OCI-LY7 (cell line): ENCODE results near the gene PDE8B. TPM values are rescaled to one million over a fixed set of nuclear protein-coding genes. Genes with fewer than 3 reads are reported as not detected.

Experiments used
- BruUV-seq: library from RNA; stranded (reverse); fragments of 400-500 nt; replicated peaks from 2 replicates; lab custom pipeline; 2021; lab: Mats Ljungman, UMichigan
- CTCF ChIA-PET: fragments of 300-600 bp; sonication (Branson Sonifier 250); formaldehyde crosslinking; loops from one replicate; lab custom pipeline; 2022; ENCODE audit warnings: antibody characterized with exemption; ENCODE audit not compliant: unreplicated experiment; lab: Charles Lee
- POLR2A ChIA-PET: fragments of 300-600 bp; sonication (Branson Sonifier 250); formaldehyde crosslinking; loops from one replicate; lab custom pipeline; 2022; ENCODE audit warnings: antibody characterized with exemption; lab: Charles Lee
- DNase-seq: peaks from one replicate; pipeline ENCODE4 v3.0.0-alpha.2; 2015; ENCODE audit warnings: low spot score
- H2AFZ ChIP-seq: fragments of 200-600 bp; sonication (generic), shearing (Covaris generic); 2 replicates; pipeline ENCODE4 v1.6.1; 2014; ENCODE audit warnings: mild to moderate bottlenecking, antibody characterized with exemption, low read length, moderate library complexity
- H3K27ac ChIP-seq: fragments of 200-600 bp; sonication (generic); 2 replicates; pipeline ENCODE4 v1.5.1; 2014; ENCODE audit warnings: mixed run types, low read depth, mild to moderate bottlenecking, moderate library complexity, low read length, inconsistent platforms; ENCODE audit not compliant: poor library complexity, severe bottlenecking
- H3K36me3 ChIP-seq: fragments of 200-600 bp; sonication (generic); 2 replicates; pipeline ENCODE4 v1.6.1; 2014; ENCODE audit warnings: mild to moderate bottlenecking, antibody characterized with exemption, low read length, moderate library complexity, mixed read lengths; ENCODE audit not compliant: insufficient read depth
- H3K4me1 ChIP-seq: fragments of 200-600 bp; sonication (generic); 2 replicates; pipeline ENCODE4 v1.5.1; 2014; ENCODE audit warnings: mild to moderate bottlenecking, low read length; ENCODE audit not compliant: insufficient read depth, poor library complexity, severe bottlenecking
- H3K4me2 ChIP-seq: fragments of 200-600 bp; sonication (generic); 2 replicates; pipeline ENCODE4 v1.6.1; 2014; ENCODE audit warnings: mild to moderate bottlenecking, low read length
- H3K4me3 ChIP-seq: fragments of 200-600 bp; sonication (generic); 2 replicates; pipeline ENCODE4 v1.5.1; 2014; ENCODE audit warnings: mild to moderate bottlenecking, low read depth, low read length; ENCODE audit not compliant: poor library complexity, severe bottlenecking
- H3K79me2 ChIP-seq: fragments of 200-600 bp; sonication (generic); 2 replicates; pipeline ENCODE4 v1.6.1; 2016; ENCODE audit warnings: low read depth, mild to moderate bottlenecking, low read length, moderate library complexity, mixed read lengths; ENCODE audit not compliant: insufficient read depth
- H3K9me2 ChIP-seq: fragments of 200-600 bp; sonication (generic); 2 replicates; pipeline ENCODE4 v1.6.1; 2016; ENCODE audit warnings: mild to moderate bottlenecking, low read length, mixed read lengths; ENCODE audit not compliant: insufficient read depth
- H3K9me3 ChIP-seq: fragments of 200-600 bp; sonication (generic); 2 replicates; pipeline ENCODE4 v1.6.1; 2014; ENCODE audit warnings: mild to moderate bottlenecking, mixed run types, low read length, mixed read lengths
- H4K20me1 ChIP-seq: fragments of 200-600 bp; sonication (generic); 2 replicates; pipeline ENCODE4 v1.6.1; 2014; ENCODE audit warnings: mild to moderate bottlenecking, antibody characterized with exemption, low read length, moderate library complexity, mixed read lengths; ENCODE audit not compliant: insufficient read depth
- CTCF ChIP-seq: fragments of 200-600 bp; sonication (generic); conservative IDR thresholded peaks from 2 replicates; pipeline ENCODE4 v1.5.1; 2014; ENCODE audit warnings: mild to moderate bottlenecking, antibody characterized with exemption, low read length, moderate library complexity, mixed read lengths
- EZH2phosphoT487 ChIP-seq: fragments of 200-600 bp; sonication (generic); IDR thresholded peaks from 2 replicates; pipeline ENCODE4 v1.6.1; 2018; ENCODE audit warnings: low read depth, borderline replicate concordance, mild to moderate bottlenecking, mixed run types, antibody characterized with exemption, low read length, moderate library complexity, mixed read lengths
- intact Hi-C: fragments of 100-400 bp; cut with micrococcal nuclease; formaldehyde crosslinking; loops from one replicate; pipeline ENCODE4 v1.10.0; 2022; ENCODE audit not compliant: unreplicated experiment
- total RNA-seq, 2 experiments: library from RNA; depleted of rRNA in 1 of 2; stranded (reverse); fragments of >200 nt in 1 of 2; shearing (Covaris generic) in 1 of 2; gene quantifications; 2 replicates each; pipeline ENCODE4 v1.2.3, GENCODE V29; 2014 to 2022

The PDE8B gene
- total RNA-seq, 2 experiments from 2014 or later, result 0.21 to 0.22 TPM

GRCh38 chr5:77258652-77259051, 48.2 kb downstream of the PDE8B start:
- Histone ChIP-seq H3K4me1 (no peaks in the 10 kb centered on the region), H3K27ac (no peak overlapping the region), H3K36me3 (no peaks in the 10 kb centered on the region), H3K9me2 (no peaks in the 10 kb centered on the region), H4K20me1 (no peaks in the 10 kb centered on the region), H2AFZ (no peak overlapping the region), H3K9me3 (no peaks in the 10 kb centered on the region), H3K4me3 (no peak overlapping the region), H3K79me2 (no peaks in the 10 kb centered on the region), H3K4me2 (no peak overlapping the region)
- CTCF ChIA-PET, result no interaction called here
- BruUV-seq, result no TSS peak
- DNase-seq, result no peak
- TF ChIP-seq EZH2phosphoT487 (no peak), CTCF (no peak)
- intact Hi-C loops, result no loop called here
- POLR2A ChIA-PET, result interaction anchor here (0.8 kb wide), 1 partner anchor 36 kb away, joined by 3 read pairs; no protein-coding TSS in a partner anchor

- CTCF ChIA-PET, result interaction anchor here (0.6 kb wide), 1 partner anchor 11 kb away, joined by 3 read pairs; no protein-coding TSS in a partner anchor
- H2AFZ ChIP-seq, result no peak overlapping the region
These were observed 49.0 kb downstream of the PDE8B start for GRCh38 chr5:77259476-77259875.

More at GRCh38 chr5:77259476-77259875, 49.0 kb downstream of the PDE8B start:
- BruUV-seq, result no TSS peak
- Histone ChIP-seq H3K4me1 (no peaks in the 10 kb centered on the region), H3K27ac (no peak overlapping the region), H3K4me2 (no peak overlapping the region), H3K79me2 (no peaks in the 10 kb centered on the region), H3K4me3 (no peak overlapping the region), H4K20me1 (no peaks in the 10 kb centered on the region), H3K9me2 (no peaks in the 10 kb centered on the region), H3K9me3 (no peaks in the 10 kb centered on the region), H3K36me3 (no peaks in the 10 kb centered on the region)
- no peak for TF ChIP-seq EZH2phosphoT487
- no peak for TF ChIP-seq CTCF
- DNase-seq, result no peak
- POLR2A ChIA-PET, result interaction anchor here (0.6 kb wide), 1 partner anchor 418 kb away, joined by 3 read pairs; no protein-coding TSS in a partner anchor
- intact Hi-C loops, result no loop called here
